Activated T-helper 17 cell treated with anti-CD3 and anti-CD28 coated beads, Interleukin-2, amount 50 U/mL, for 72 hours (primary cell): ENCODE measurements around the gene FAM237B. TPM values are rescaled to one million over a fixed set of nuclear protein-coding genes. Genes with fewer than 3 reads are reported as not detected.

ENCODE experiments used
- ATAC-seq: fragments of 150-1000 bp; cut with Tn5 transposase; replicated peaks from 2 replicates; pipeline ENCODE4 v1.10.0; 2021; ENCODE audit warnings: mild to moderate bottlenecking, moderate library complexity
- H3K27ac Mint-ChIP-seq: one replicate; pipeline ENCODE4 v1.8.0; 2022; ENCODE audit warnings: mixed read lengths
- H3K27me3 Mint-ChIP-seq: one replicate; pipeline ENCODE4 v1.8.0; 2022; ENCODE audit warnings: mixed read lengths
- H3K36me3 Mint-ChIP-seq: one replicate; pipeline ENCODE4 v1.8.0; 2022; ENCODE audit warnings: low read depth, mild to moderate bottlenecking, mixed read lengths
- H3K4me1 Mint-ChIP-seq: one replicate; pipeline ENCODE4 v1.8.0; 2022; ENCODE audit warnings: mixed read lengths
- H3K4me3 Mint-ChIP-seq: one replicate; pipeline ENCODE4 v1.8.0; 2022; ENCODE audit warnings: mild to moderate bottlenecking, mixed read lengths
- H3K9me3 Mint-ChIP-seq: one replicate; pipeline ENCODE4 v1.8.0; 2022; ENCODE audit warnings: mixed read lengths
- total RNA-seq, 2 donors: library from RNA; stranded (reverse); gene quantifications; one replicate each; pipeline ENCODE4 v1.2.3, GENCODE V29; 2022

Gene FAM237B
- total RNA-seq, 2 donors from 2014 or later = not detected

DNA sequence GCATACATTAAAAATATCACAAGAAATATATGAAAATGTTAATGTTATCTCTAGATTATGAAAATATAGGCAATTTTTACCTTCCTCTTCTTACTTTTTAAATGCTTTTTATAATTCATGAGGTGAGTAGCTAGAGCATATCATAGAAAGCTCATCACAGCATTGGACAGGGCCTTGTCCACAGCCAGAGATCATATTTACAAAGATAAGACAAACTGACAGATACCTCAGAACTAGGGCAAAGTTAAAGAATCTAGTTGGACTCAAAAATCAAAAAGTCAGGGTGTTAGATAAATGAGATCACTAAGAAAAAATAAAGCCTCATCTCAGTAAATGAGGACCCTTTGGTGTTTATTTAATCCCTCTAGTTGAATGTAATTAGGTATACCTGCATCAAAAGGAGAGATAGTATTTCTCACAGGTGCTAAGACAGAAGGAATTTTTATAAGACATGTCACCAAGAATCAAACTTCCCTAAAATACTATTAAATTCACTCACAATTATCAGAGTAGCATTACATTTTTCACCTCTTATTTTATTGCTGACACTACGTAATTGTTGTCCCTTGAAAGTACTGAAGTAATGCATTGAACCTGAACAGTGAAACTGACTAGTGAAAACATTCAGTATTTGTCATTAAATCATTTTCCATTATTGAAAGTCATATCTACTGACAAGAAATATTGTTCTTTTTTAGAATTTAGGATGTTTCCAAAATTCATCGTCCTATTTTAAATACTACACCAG is 50.5 kb downstream of the FAM237B start:
- Mint-ChIP-seq H3K4me3 (no peak overlapping the region), H3K27ac (no peak overlapping the region), H3K9me3 (no peaks in the 10 kb centered on the region), H3K27me3 (no peaks in the 10 kb centered on the region), H3K4me1 (no peaks in the 10 kb centered on the region), H3K36me3 (no peaks in the 10 kb centered on the region)
- no peak for ATAC-seq

GRCh38 chr7:90269163-90269562 is 51.9 kb downstream of the FAM237B start:
- no peaks in the 10 kb centered on the region for H3K9me3 Mint-ChIP-seq
- H3K27me3 Mint-ChIP-seq = peaks cover 5% of the 10 kb centered on the region
- H3K36me3 Mint-ChIP-seq = no peaks in the 10 kb centered on the region
- no peak overlapping the region for H3K4me3 Mint-ChIP-seq
- no peaks in the 10 kb centered on the region for H3K4me1 Mint-ChIP-seq
- ATAC-seq = no peak
- no peak overlapping the region for H3K27ac Mint-ChIP-seq

DNA sequence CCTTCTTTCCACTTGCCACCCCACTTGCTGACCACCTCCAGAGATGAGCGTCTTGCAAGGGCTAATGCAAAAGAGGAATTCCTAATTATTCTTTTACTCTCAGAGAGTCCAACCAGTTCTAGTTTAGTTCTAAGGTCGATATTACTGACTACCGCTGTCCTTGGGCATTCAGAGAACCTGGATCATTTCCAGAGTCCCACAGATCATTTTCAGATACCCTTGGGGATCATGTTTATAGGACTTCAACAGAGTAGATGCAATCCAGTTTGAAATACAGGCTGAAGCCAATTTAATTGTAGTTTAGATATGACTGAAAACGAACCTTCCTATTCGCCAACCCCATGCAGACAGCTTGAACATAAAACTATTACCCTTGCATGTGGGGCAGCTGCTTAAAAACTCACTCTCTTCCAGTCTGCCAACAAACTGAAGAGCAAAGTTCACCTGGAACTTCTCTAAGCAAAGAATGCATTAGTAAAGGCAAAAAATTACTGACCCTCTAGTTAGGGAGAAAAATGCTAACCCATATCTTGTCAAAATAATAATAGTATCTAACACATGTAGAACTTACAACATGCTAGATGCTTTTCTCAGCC is 53.7 kb downstream of the FAM237B start:
- ATAC-seq = no peak
- Mint-ChIP-seq H3K36me3 (no peaks in the 10 kb centered on the region), H3K9me3 (no peaks in the 10 kb centered on the region), H3K4me3 (no peak overlapping the region), H3K4me1 (no peaks in the 10 kb centered on the region), H3K27ac (no peak overlapping the region), H3K27me3 (peaks cover 5% of the 10 kb centered on the region)

- Mint-ChIP-seq H3K27me3 (peaks cover 5% of the 10 kb centered on the region), H3K9me3 (no peaks in the 10 kb centered on the region), H3K4me3 (no peak overlapping the region), H3K4me1 (no peaks in the 10 kb centered on the region), H3K27ac (no peak overlapping the region), H3K36me3 (no peaks in the 10 kb centered on the region)
- no peak for ATAC-seq
Observed at GRCh38 chr7:90266808-90267207, 54.3 kb downstream of the FAM237B start.

Other genes with a start within 250 kb of the FAM237B start
- gene STEAP1, start 166.8 kb downstream of the FAM237B start, total RNA-seq = under 1 TPM; 0.52 to 0.79 TPM
- gene STEAP2, start 109.6 kb downstream of the FAM237B start, total RNA-seq = under 1 TPM in 1 of 2 donors, not detected in 1; 0.24 TPM
- under 1 TPM; 0.35 to 0.42 TPM for gene CFAP69, start 76.1 kb downstream of the FAM237B start, total RNA-seq
- gene GTPBP10, start 25.4 kb upstream of the FAM237B start, total RNA-seq = 10 to 100 TPM; 29.5 to 30.4 TPM
- gene CLDN12, start 82.2 kb upstream of the FAM237B start, total RNA-seq = 10 to 100 TPM in 1 of 2 donors, 1 to 10 TPM in 1; 5.6 to 11.0 TPM
- not detected for gene PTTG1IP2, start 148.3 kb upstream of the FAM237B start, total RNA-seq